Muscle of arm (tissue), 12 donors: ENCODE measurements around the gene MOB3B. TPM values are rescaled to one million over a fixed set of nuclear protein-coding genes. Genes with fewer than 3 reads are reported as not detected.

Experiments
- DNase-seq: peaks from one replicate; pipeline ENCODE4 v3.0.0-alpha.2; 2013
- polyA plus RNA-seq, 12 donors: library from polyadenylated mRNA; unstranded; fragments of 120-200 nt; gene quantifications; one replicate each; pipeline ENCODE4 v1.2.1, GENCODE V29; 2013; ENCODE audit not compliant: insufficient read length in 12 of 12

The MOB3B gene
- polyA plus RNA-seq, 12 donors, result 2.1 to 7.3 (median 2.9) TPM; not detected in 1

DNA sequence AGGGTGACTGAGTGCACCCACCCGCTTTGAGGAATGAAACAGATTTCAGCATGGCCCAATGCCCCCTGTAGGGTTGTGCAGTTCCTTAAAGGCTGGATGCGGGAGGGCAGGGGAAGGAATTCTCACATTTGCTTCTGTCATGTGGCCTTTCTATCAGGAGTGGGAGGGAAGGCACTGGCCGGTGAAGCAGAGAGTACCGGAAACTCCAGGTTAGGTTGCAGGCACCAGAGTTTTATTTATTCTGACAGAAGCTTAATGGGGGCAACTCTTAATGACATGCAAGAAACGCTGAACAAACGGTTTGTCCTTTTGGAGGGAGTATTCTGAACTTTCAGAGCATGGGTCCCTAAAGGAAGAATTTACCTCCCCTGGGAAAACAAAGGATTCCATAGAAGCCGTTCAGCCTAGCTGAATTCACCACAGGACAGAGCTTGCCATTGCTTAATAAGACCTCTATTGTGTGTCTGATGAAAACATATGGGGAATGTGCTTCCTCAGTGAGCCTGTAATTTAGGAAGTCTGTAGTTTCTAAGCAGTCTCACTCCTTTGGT is 188.6 kb downstream of the MOB3B start:
- DNase-seq, result no peak

DNA sequence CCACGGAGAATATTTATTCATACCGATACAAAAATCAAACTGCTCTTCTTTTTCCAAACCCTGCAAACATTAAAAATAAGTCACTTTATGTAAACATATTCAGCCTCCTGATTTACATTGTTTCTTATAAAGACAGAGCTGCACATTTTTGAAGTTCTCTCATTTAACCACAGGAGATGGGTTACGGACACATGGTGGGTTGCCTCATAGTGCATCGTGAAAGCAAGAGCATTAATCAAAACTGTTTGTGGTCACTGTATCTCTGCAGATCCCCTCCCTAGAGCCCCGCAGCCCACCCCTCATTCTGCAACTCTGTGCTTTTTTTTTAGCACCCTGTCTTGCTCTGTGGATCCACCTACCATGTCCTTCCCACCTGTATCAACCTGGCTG is 189.3 kb downstream of the MOB3B start:
- no peak for DNase-seq

DNA sequence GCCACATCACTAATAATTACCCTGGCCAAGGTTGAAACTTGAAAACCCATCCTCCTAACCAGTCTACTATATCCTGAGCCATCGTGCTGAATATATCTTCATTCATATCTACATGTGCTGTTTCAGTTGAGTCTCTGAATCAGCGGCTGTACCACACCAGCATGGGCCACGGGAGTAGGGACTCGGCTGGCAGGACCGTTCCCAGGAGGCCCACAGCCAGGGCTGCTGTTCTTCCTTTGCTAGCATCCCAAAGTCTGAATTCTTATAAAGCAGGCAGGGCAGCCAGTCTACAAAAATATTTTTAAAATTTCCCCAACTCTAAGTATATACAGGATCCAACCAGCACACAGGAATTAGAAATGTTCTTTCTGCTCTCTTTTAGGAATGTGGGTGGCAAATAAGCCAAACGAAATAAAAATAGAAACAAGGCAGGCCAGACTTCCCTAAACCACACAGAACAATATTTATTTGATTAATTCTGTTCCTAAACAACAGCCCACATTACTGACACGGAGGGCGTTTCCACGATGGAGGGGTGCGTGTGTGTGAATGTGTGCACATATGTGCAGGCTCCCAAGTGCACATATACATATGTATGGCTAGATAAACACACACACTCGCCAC is 189.8 kb downstream of the MOB3B start:
- no peak for DNase-seq

DNA sequence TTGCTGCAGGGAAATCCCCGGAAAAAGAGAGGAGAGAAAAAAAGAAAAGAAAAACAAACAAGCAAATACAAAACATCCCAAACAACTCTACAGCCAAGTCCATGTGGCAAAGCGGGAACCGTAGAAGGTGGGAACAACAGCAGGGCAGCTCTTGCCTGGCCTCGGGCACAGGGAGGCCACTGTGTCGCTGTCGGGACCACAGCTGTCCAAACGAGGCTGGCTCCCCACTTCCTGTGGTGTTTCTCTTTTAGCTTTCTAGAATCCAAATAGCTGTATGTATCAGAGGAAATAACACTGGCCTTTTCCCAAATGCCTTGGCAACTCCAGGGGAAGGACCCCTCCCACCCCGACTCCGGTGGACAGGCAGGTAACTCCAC is 191.1 kb downstream of the MOB3B start:
- no peak for DNase-seq

DNA sequence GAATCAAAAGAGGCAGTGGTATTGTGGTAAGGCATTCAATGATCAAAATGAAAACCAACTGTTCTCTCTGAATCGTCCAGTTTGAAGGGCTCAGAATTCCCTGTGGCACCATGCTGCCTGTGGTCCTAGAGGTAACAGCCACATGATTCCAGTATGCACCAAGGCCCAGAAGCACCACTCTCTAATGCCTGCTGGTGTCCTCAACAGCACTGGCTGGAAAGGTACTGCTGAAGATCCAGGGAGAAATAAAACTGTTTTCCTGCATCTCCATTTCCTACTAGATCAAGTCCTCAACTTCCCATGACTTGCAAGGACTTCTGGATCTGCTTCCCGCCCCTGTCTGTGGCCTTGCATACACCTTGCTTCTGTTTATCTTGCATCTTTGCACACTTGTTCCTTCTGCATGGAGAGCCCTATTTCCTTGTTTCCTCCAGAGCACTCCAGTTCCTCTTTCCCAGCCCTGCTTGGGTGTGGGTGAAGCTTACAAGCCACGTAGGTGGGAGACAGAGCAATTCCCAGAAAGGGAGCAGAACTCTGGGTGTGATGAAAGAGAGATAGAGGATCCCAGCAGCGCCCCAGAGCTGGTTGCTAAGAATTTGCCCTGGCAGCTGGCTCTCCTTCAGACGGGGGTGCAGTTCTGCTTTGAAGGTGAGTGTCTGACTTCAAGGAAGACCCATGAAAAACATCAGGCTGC is 191.6 kb downstream of the MOB3B start:
- DNase-seq, result no peak

GRCh38 chr9:27337236-27337635 is 192.4 kb downstream of the MOB3B start:
- no peak for DNase-seq

- DNase-seq, result no peak
Measured at GRCh38 chr9:27336829-27337228, 192.8 kb downstream of the MOB3B start.

GRCh38 chr9:27336126-27336525 is 193.5 kb downstream of the MOB3B start:
- DNase-seq, result no peak

- no peak for DNase-seq
Measured at GRCh38 chr9:27335075-27335474, 194.5 kb downstream of the MOB3B start.

GRCh38 chr9:27333241-27334052 is 196.2 kb downstream of the MOB3B start:
- peak; percentile 86 for DNase-seq

- no peak for DNase-seq
Measured at GRCh38 chr9:27331393-27331792, 198.2 kb downstream of the MOB3B start.

DNA sequence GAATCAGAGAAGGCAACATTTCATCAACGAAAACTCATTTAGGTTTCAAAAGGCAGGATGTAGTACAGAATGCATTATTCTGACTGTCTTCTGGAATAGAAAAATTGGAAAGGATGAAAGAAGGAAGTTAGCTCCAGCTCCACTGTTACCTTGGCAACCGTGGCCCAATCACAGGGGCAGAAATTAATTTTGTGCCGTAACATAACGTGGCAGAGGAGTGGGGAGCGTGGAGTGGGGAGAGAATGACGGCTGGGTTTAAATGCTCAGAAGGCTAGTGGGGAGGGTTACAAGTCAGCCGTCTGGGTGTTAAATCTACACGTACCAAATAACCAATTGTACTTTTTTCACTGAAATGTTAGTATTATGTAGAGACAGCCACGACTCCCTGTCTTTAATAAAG is 200.3 kb downstream of the MOB3B start:
- DNase-seq, result no peak

- no peak for DNase-seq
Measured at GRCh38 chr9:27328483-27328882, 201.1 kb downstream of the MOB3B start.

GRCh38 chr9:27311184-27311583 is 218.4 kb downstream of the MOB3B start:
- DNase-seq, result no peak

DNA sequence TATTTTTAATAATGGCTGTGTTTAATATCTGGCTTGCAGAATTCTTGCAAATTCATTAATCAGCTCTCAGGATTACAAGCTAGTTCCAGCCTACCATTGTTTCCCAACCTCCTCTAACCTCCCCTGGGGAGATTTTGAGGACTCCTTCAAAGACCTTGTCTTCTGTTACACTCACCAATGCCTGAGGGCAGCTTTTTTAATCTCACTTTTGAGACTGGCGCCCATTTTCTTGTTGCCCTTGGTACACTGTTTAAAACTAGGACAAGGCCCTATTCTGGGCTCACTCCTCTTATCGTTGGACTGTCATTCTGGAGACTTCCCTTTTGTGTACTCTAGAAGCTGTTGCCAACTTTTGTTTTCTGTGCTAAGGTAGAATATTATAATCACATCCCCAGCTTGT is 219.0 kb downstream of the MOB3B start:
- DNase-seq, result no peak

GRCh38 chr9:27308691-27309390 is 220.8 kb downstream of the MOB3B start:
- no peak for DNase-seq

DNA sequence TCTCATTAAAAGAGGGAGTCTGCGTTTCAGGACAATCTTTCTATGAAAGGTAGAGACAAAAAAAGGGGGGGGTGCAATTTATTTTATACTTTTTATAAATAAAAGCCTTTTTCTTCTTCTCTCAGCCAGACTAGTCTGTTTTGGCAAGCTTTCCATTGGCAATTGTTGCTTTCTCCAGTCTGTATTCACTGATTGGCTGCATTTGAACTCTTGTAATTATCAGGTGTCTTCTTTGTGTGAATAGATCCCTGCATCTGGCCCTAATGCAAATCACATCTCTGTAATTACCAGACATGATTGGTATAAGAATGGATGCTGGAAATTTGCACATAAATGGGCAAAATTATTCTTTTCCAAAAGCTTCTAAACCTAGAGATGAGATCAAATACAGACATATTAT is 225.1 kb downstream of the MOB3B start:
- no peak for DNase-seq

- DNase-seq, result no peak
Measured at GRCh38 chr9:27303219-27303618, 226.4 kb downstream of the MOB3B start.

- DNase-seq, result no peak
Measured at GRCh38 chr9:27297050-27297449, 232.6 kb downstream of the MOB3B start, which contains the start of gene EQTN. TSS of gene EQTN (minus strand) at chr9:27297150. CDS start at chr9:27297055, 95 bp downstream.

DNA sequence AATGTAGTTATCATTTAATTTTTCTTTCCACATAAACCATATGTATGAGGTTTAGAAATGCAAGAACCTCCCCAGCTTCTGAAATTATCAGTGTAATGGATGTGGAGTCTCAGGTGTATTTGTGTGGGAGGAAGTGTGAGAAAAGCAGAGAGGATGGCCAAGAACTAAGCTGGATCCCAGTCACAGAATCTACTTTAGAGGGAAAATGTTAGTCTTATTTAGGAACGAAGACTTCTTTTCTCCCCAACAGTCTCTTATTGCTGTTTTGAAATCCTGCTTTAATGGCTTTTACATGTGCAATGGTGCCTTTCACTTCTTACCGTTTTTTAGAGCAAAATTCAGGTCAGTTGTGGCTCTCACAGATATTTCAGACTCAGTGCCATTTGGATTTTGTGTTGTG is 235.6 kb downstream of the MOB3B start:
- peak; percentile 74 for DNase-seq

GRCh38 chr9:27292659-27293405 is 236.8 kb downstream of the MOB3B start:
- DNase-seq, result peak; percentile 89
